Stimulated activated CD8-positive, alpha-beta memory T cell treated with anti-CD3 and anti-CD28 coated beads, Interleukin-2, amount 100 ng/mL, for 1 hour (primary cell): Measurements from ENCODE around the gene CD300E.
"Not testable (repeated sequence)": the region's sequence is repeated elsewhere in the genome, so short reads cannot be mapped to it uniquely, and the experiment has no call there.

ENCODE experiments used
- DNase-seq, 2 donors: peaks; one replicate each; pipeline ENCODE4 v3.0.0-alpha.2; 2020; ENCODE audit warnings: low read depth in 2 of 2

Gene CD300E

DNA sequence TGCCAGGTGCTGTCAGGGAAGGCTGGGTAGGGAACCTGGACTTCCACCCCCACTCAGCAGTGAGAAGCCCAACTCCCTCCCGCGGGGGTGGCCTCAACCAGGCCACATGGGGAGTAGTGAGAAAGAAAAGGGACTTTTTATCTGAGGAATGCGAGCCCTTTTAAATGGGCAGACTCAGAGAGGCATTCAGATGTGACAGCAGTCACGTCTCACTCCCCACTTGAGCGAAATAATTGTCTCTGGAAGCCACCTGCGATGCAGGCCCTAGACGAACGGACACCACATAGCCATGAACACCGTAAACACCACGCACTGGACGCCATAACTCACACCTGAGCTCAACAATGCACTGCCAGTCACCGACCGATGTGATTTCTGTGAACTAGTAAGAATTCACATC is 11.9 kb upstream of the CD300E start:
- DNase-seq = no peak

DNA sequence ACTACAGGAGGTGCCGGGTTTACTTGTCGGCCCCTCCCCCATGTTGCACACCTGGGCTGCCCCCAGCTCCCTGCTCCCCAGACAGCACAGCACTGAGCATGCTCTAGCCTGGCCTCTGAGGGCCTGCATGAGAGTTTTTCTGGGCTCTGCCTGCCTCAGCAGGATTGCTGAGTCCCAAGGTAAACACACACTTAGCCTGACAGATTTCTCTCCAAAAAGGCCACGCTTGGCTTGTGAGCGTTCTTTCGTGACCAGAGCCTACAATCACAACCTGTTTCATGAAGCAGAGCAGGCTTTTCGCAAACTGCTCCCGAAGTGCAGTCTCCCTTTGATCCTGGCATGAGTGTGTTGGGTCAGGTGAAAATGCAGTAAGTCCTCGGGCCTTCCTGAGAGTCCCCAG is 9.8 kb upstream of the CD300E start:
- no peak for DNase-seq

DNA sequence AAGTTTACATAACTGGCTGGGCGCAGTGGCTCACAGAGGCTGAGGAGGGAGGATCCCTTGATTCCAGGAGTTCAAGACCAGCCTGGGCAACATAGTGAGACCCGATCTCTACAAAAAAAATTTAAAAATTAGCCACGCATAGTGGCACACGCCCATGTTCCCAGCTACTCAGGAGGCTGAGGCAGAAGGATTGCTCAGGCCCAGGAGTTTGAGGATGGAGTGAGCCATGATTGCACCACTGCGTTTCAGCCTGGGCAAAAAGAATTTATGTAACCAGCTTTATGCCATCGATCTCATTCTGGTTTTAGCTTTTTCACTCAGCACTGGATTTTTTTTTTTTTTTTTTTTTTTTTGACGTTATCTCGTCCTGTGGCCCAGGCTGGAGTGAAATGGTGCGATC is 9.1 kb upstream of the CD300E start:
- no peak for DNase-seq

DNA sequence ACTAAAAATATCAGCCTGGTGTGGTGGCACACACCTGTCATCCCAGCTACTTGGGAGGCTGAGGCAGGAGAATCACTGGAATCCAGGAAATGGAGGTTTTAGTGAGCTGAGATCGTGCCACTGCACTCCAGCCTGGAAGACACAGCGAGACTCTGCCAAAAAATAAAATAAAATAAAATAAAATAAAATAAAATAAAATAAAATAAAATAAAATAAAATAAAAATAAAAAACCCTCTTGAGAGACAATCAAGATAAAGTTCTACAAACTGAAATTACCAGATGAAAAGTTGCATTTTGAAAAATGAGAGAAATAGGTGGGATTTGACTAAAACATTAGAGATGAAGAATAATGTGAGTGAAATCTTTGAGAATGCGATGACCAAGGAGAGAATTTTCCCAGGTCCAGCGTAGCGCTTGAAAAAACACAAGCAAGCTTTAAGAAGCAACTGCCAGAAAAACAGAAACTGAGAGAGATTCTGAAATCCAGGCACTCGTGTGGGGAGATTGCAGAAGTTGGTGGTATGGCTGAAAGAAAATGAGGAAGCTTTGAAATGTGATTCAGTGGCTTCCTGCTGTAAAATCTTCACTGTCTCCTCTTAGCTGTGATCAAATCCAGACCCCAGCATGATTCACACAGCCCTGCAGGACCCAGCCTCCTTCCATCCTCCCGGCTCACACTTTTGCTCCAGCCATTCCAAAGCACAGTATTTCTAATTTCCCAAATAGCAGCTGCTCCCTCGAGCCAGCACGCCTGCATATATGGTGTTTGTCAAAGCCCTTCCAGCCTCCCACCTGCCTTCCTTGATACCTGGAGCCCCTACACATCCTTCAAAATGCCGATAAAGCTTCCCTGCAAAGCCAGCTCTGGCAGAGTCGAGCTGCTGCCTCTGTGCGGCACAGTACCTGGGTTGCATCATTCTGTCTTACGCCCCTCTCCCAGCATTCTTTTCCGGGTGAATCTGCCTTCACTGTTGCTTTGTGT is 8.2 kb upstream of the CD300E start:
- no peak for DNase-seq

DNA sequence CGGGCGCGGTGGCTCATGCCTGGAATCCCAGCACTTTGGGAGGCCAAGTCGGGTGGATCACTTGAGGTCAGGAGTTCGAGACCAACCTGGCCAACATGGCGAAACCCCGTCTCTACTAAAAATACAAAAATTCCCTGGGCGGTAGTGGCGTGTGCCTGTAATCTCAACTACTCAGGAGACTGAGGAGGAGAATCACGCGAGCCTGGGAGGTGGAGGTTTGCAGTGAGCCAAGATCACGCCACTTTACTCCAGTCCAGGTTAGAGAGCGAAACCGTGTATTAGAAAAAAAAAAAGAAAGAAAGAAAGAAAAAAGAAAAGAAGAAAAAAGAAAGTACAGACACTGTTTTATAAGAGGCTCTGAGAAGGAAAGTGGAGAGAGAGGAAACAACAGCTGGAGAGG is 6.7 kb upstream of the CD300E start:
- DNase-seq = not testable (repeated sequence)

DNA sequence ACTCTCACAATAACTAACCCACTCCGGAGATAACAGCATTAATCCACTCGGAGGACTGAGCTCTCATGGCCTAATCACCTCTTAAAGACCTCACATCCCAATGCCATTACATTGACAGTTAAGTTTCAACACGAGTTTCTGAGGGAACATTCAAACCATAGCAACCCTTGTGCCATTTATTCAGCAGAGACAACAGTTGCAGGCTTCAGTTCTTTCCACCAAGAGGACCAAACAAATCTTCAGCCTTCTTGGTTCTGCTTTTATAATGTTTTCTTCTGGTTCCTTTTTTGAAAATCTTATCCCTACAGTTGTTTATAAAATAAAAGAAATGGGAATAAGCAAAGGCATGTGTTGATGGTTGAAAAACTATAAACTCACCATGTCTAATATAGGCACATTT is 2.1 kb upstream of the CD300E start:
- DNase-seq = no peak

DNA sequence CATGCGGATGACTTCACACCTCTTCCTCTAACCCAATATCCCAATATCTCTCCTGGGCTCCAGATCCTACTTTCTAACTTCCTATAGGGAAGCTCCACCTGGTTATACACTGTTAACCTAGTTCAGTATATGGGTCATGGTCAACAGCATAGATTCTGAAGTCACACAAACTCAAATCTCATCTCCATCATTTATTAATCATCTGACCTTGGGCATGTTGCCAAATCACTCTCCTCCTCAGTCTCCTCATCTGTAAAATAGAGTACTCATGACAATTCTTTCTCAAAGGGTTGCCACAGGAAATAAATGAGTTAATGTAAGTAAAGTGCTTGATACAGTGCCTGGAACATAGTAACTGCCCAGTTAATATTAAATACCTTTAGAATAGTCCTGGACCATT is 593 bp upstream of the CD300E start:
- DNase-seq = no peak

DNA sequence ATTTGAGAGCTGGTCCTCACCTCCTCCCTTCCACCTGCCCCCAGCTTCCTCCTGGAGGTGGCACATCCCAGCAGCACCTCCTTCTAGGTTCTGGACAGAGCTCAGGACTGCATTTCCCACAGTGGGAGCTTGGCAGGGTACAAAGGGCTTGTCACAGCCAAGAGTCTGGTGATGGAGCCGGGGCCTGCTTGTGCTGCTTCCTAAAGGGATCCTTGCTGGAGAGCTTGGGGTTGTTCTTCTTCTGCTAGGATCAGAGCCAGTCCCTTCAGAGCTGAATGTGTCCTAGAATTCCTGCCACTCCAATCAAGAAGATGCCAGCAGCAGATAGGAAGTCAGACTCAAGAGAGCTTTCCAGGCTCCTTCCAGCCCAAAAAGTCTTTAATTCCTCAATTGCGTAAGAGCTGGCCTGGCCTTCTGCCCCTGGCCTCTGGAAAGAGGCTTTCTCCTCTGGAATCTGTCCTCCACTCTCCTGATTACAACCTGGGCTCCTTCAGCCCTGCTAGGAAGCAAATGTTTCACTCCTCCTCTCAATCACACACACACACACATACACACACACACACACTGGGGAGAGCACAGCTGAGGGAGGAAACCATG is 4.4 kb downstream of the CD300E start:
- no peak for DNase-seq

DNA sequence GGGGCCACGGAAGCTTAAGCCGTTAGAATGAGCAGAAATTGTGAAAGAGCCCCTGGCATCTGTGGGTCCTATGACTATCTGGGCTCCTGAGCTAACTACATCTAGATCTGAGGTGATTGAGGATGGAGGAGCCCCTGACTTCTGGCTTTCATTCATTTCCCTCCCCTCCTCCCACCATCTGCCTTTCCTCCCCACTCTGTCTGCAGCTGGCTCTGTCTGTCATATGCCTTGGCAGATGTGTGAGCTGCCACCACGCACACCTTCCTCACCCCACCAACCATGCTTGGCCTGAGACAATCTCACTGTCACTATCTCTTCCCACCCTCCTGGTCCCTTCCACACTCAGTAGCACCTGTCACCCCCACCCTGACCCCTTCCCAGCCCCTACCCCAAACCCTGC is 5.1 kb downstream of the CD300E start:
- DNase-seq = no peak

DNA sequence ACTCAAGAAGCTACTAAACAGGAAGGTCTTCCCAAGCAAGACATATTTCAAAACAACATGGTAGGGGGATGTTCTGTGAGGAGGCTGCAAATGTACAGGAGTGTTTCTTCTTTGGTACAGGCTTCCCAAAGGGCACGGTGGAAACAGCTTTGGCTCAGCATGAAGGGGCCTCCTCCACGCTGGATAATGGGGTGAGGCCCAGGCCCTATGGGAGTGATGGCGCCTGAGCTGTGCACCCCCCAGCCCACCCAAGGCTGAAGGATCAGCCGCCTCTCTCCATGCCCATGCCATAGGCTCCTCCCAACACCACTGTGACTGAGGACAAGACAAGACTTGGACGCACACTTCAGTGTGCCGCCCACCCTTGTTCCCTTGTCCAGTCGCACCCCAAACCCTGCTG is 6.8 kb downstream of the CD300E start:
- no peak for DNase-seq

DNA sequence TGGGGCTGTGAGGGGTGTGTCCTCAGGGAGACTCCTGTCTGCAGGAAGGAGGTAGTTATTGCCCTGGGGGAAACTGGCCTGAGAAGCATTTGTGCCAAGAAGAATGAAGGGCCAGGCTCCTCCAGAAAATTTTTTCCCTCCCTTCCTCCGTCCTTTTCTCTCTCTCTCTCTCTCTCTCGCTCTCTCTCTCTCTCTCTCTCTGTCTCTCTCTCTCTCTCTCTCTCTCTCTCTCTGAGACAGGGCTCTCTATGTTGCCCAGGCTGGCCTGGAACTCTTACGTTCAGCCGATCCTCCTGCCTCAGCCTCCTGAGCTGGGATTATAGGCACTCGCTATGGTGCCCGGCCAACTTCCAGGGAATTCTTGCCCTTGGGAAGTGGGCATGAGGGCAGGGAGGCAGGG is 11.5 kb downstream of the CD300E start:
- DNase-seq = no peak

DNA sequence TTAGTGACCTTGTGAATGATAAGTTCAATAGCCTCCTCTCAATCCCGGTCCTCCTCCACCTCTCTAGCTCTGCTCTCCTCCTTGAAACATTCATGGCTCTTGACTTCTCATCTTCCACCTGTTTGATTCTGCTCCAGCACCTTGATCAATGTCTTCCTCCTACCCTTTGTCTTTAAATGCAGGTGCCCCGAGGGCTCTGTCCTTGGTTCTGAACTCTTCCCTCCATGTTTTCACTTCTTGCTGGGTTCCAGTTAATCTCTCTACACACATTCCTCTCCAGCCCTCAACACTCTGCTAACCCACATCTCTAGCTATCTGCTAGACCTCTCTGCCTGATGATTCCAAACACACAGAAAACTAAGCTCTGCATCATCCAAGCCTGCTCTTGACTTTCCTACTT is 13.4 kb downstream of the CD300E start:
- no peak for DNase-seq

DNA sequence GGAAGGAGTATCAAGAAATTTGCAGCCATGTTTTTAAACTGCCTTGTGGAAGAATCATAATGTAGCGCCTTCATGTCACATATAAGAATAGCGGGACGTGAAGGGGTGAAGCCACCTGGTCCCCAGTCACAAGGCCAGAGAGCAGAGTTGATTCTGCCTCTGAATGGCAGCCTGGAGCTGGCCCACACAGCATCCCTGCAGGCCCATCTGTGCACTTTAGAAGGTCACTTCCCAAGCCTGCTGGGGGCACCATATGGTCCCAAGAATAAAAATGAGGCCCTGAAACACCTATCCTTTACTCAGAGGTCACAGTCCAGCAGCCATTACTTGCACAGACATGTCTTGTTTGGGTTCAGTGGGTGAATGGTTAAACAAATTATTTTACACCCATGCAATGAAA is 15.0 kb downstream of the CD300E start:
- no peak for DNase-seq

DNA sequence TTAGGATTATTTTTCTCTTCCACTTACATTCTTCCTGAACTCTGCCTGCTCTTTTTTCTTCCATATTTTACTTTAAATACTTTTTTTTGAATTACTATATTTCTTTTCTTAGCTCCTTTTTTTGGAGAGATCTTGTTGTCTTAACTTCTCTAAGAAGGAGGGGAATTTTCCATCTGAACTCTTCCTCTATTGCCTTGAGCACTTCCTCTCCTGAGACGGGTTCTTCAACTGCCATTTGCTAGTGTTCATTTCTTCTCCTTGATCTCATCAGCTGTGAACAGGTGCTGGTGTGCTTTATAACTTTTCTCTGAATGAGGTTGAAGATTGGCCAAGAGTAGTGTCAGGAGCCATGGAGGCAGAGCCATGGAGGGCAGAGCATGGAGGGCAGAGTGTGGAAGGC is 16.3 kb downstream of the CD300E start:
- DNase-seq = no peak

DNA sequence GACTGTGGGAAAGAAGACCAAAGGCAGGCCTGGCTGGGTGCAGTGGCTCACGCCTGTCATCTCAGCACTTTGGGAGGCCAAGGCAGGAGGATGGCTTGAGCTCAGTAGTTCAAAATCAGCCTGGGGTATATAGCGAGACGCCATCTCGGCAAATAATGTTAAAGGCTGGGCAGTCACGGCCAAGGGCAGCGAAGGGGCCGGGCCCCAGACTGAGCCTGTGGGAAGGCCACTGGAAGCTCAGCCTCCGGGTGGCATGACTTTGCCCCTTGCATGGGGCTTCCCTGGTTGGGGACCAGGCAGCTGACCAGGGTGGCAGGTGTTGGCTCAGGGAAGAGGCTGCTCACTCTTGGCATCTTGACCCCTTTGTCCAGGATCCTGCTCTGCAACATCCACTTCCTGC is 17.5 kb downstream of the CD300E start:
- DNase-seq = no peak

DNA sequence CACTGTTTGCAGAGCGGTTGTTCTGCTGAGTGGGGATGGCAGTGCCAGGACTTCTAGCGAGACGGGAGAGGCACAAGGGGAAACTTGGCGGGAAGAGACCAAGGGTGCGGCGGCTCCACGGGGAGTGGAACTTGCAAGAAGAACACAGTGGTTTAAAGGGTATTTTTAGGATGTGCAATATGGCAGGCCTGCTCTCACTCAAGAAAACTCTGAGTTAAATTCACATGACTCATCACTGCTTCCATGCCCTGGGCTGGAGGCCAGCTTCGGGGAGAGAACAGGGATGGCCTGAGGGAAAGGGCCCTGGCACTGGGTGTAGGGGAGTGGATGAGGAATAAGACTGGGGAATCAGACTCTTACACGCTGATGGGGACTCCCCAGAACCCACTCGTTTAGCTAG is 18.2 kb downstream of the CD300E start:
- DNase-seq = no peak

DNA sequence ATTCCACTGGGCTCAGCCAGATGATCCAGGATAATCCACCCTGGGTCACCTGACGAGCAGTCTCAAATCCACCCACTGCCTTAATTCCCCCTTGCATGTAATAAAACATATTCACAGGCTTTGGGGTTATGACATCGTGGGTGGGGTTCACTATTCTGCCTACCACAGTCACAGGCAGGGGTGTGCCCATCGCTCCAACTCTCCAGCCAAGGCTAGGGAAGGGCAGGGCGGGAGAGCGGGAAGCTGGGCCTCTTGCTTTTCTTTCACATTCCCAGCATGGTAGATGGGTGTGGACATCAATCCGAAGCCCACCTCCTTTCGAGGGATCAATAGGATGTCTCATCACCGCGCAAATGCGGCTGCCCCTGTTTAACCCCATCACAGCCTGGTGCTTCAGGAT is 18.8 kb downstream of the CD300E start:
- DNase-seq = no peak

DNA sequence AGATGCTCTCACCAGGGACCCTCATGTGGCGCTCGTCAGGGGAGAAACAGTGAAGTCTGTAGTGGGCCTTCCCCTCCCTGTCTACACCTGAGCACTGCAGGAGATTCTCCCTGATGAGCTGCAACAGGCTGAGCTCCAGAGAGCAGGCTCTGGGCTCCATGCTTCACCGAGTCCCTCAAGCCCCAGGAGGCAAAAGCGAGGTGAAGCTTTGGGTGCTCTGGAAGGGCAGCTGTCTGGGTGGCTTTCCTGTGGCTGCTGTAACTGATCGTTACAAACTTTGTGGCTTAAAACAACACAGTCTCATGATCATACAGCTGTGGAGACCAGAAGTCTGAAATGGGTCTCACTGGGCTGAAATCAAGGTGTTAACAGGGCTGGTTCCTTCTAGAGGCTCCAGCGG is 19.3 kb downstream of the CD300E start:
- DNase-seq = no peak

DNA sequence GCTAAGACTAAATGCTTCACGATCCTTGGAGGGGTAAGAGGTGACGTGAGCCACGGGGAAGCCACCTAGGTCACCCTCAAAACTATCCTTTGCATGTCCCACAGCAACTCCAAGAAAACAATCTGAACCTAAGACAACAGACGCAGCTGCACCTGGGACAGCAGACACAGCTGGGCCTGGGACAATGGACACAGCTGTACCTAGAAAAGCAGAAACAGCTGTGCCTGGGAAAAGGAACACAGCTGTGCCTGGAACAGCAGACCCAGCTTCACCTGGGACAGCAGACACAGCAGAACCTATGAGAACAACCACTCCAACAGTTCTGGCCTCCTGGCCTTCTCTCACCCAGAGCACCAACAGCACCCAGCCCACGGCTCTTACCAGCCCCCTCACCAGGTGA is 19.8 kb downstream of the CD300E start:
- no peak for DNase-seq

DNA sequence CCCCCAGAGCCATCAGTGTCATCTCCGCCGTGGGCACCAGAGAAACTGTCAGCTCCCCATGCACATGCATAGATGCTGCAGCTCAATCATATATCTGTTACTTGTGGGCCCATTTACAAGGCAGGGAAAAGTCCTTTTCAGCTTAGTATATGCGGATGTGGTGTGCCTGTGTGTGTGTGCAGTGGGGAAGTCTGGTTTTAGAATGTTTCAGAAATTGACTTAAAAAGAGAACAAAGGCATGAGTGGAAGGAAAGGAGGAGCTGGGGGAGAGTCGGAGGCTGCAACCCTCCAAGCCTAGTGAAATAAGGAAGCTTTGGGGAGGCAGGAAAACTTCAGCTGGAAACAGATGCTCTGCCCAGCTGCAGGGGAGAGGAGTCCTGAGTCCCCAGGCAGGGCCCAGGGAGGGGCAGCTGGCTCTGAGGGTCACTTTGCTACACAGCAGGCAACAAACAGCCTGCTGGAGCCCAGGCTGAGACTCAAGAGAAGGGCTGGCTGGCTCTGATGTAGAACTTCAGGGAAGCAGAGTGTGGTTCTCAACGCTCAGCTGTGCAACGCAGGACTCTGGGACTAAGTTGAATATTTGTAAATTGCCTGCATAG is 20.4 kb downstream of the CD300E start:
- DNase-seq = no peak

DNA sequence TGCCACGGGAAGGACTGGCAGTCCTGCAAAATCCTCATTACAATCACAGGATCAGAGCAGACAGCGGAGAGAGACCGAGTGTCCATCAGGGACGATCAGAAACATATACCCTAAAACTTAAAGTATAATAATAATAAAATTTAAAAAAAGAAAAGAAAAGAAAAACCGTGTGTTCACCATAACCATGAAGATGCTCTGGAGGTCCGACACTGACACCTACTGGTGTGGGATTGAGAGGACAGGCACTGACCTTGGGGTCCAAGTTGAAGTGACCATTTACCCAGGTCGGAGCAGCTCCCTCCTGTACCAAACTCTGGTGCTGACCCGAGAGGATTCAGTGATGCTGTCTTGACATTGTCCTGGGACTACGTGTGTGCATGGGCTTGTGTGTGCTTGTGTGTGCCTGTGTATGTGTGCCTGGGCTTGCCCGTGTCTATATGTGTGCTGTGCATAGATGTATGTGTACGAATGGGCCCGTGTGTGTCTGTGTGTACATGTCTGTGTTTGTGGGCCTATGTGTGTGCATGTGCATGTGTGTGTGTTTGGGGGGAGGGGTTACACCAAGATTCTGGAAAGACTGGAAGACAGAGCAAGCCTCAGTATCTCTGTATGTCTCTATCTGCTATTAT is 21.5 kb downstream of the CD300E start:
- no peak for DNase-seq

DNA sequence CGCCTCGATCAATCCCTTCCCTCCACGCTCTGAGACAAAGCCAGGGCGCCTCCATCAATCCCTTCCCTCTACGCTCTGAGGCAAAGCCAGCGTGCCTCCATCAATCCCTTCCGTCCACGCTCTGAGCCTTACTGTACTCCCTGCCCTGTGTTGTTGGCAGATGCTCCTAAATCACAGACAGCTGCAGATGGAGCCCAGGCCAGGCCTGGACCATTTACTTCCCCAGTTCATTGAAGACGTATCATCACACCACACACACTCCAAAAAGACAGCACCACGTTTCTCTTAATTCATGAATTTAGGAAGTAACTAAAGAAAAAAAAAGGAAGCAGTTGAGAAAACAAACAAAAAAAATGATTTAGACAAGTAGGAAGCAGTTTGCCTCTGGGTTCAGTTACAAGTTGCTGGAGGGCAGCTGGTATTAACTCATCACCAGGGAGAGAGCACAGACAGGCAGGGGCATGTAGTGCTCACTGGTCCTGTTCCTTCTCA is 24.0 kb downstream of the CD300E start:
- DNase-seq = no peak
